Astrocyte of the spinal cord (primary cell): ENCODE results near the gene CDC73.
A peak's percentile ranks its signal among the peaks of the same experiment; 100 is the strongest.
"Not testable (repeated sequence)": the region's sequence is repeated elsewhere in the genome, so short reads cannot be mapped to it uniquely, and the experiment has no call there.

Source experiments
- DNase-seq: peaks from one replicate; pipeline ENCODE4 v3.0.0; 2011; ENCODE audit warnings: low read depth, low spot score
- H3K4me3 ChIP-seq: 2 replicates; pipeline ENCODE4 v1.5.1; 2011; ENCODE audit warnings: low read depth, mild to moderate bottlenecking, low read length, moderate library complexity
- in situ Hi-C: cut with HindIII; loops from 2 replicates; pipeline ENCODE4 v1.10.0; 2017; ENCODE audit warnings: low sequenced_read_pairs
- TF ChIP-seq, protein P1 (sequence below): IDR thresholded peaks from 2 replicates; pipeline ENCODE4 v1.5.1; 2012; ENCODE audit warnings: low read depth, mild to moderate bottlenecking, low read length, inconsistent platforms

Gene CDC73

DNA sequence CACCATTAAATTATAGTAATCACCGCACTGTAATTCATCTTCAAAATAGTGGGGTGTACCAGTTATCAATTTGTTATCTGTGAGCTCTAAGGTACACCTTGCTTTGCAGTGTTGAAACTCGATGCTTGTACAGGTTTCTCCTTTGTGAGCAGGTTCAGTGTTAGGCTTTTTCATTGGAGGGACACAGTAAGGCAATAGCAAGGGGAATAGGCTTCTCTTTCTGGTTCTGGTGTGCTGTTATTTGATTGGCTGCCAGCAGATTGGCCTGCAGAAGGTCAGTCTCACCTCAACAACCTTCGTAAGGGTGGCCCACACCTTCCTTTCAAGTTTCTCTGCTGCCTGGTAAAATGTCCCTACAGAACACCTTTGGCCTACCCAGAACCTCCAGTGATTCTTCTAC, 140.8 kb downstream of the CDC73 start:
- TF ChIP-seq, protein P1, sequence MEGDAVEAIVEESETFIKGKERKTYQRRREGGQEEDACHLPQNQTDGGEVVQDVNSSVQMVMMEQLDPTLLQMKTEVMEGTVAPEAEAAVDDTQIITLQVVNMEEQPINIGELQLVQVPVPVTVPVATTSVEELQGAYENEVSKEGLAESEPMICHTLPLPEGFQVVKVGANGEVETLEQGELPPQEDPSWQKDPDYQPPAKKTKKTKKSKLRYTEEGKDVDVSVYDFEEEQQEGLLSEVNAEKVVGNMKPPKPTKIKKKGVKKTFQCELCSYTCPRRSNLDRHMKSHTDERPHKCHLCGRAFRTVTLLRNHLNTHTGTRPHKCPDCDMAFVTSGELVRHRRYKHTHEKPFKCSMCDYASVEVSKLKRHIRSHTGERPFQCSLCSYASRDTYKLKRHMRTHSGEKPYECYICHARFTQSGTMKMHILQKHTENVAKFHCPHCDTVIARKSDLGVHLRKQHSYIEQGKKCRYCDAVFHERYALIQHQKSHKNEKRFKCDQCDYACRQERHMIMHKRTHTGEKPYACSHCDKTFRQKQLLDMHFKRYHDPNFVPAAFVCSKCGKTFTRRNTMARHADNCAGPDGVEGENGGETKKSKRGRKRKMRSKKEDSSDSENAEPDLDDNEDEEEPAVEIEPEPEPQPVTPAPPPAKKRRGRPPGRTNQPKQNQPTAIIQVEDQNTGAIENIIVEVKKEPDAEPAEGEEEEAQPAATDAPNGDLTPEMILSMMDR, result no peak
- no peak overlapping the region for H3K4me3 ChIP-seq
- in situ Hi-C loops, result no loop called here
- DNase-seq, result no peak

DNA sequence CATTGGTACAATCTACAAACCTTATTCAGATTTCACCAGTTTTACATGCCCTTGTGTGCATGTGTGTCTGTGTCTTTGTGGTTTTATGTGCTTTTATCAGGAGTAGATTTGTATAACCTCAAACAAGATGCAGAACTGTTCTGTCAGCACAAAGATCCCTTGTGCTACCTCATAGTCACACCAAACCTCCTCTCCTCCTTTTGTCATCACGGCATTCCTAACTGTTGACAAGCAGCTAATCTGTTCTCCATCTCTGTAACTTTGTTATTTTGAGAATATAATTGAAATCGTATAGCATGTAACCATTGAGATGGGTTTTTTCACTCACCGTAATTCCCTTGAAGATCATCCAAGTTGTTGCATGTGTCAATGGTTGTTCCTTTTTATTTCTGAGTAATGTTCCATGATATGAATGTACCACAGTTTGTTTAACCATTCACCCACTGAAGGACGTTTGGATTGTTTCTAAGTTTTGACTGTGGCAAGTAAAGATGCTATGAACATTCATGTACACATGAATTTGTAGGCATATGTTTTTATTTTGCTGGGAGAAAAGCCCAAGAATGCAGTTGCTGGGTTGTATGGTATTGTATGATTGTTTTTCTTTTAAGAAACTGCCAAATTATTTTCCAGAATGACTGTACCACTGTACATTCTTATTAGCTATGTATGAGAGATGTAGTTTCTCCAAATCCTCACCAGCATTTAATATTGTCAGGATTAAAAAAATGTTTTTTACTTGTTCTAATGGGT, 142.7 kb downstream of the CDC73 start:
- peak; percentile 33 for DNase-seq
- in situ Hi-C loops, result no loop called here
- TF ChIP-seq, protein P1, result no peak
- no peak overlapping the region for H3K4me3 ChIP-seq

DNA sequence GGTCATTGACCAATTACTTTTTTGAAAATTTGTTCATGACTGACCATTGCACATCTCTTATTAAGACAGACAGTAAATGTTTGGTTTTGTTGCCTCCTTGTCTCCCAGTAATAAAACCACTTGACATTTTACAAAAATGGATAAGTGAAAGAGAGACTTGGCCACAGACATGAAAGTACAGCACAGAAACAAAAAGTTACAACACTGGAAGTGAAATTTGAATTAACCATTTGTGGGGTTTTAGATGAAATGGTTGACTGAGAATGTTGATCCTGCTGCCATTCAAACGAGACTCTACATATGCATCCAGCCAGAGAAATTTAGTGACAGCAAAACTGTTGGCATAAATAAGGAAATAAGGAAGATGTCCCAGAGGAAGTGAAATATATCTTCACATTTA, 143.9 kb downstream of the CDC73 start:
- no peak overlapping the region for H3K4me3 ChIP-seq
- DNase-seq, result no peak
- TF ChIP-seq, protein P1, result no peak
- in situ Hi-C loops, result no loop called here

DNA sequence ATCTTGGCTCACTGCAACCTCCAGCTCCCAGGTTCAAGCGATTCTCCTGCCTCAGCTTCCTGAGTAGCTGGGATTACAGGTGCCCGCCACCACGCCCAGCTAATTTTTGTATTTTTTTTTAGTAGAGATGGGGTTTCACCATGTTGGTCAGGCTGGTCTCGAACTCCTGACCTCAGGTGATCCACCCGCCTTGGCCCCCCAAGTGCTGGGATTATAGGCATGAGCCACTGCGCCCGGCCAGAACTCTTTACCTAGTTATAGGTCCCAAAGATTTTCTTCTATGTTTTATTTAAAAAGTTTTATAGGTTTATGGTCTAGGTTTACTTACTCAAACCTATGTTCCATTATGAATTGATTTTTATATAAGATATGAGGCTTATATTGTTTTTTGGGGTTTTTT, 145.0 kb downstream of the CDC73 start:
- in situ Hi-C loops, DNase-seq: not testable (repeated sequence)

DNA sequence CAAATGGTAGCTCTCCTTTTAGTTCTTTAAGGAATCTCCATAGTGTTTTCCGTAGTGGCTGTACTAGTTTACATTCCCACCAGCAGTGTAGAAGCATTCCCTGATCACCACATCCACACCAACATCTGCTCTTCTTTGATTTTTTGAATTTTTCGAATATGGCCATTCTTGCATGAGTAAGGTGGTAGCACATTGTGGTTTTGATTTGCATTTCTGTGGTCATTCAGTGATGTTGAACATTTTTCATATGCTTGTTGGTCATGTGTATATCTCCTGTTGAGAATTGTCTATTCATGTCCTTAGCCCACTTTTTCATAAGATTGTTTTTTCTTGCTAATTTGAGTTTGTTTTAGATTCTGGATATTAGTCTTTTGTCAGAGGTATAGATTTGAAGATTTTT, 149.2 kb downstream of the CDC73 start:
- no peak overlapping the region for H3K4me3 ChIP-seq
- DNase-seq, result peak; percentile 85
- TF ChIP-seq, protein P1, result no peak
- in situ Hi-C loops, result no loop called here

More for the DNA sequence above, 145.0 kb downstream of the CDC73 start:
- H3K4me3 ChIP-seq, result not testable (repeated sequence)

DNA sequence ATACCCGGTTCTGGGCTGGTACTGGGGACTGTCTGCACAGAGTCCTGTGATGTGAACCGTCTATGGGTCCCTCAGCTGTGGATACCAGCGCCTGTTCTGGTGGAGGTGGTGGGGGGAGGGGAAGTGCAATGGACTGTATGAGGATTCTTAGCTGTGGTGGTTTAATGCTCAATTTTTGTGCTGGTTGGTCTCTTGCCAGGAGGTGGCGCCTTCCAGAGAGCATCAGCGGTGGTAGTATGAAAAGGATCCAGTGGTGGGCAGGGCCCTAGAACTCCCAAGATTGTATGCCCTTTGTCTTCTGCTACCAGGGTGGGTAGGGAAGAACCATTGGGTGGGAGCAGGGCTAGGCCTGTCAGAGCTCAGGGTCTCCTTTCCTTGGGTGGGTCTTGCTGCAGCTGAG, 153.9 kb downstream of the CDC73 start:
- no peak for DNase-seq
- in situ Hi-C loops, result no loop called here
- no peak overlapping the region for H3K4me3 ChIP-seq
- TF ChIP-seq, protein P1, result peak; percentile 1

DNA sequence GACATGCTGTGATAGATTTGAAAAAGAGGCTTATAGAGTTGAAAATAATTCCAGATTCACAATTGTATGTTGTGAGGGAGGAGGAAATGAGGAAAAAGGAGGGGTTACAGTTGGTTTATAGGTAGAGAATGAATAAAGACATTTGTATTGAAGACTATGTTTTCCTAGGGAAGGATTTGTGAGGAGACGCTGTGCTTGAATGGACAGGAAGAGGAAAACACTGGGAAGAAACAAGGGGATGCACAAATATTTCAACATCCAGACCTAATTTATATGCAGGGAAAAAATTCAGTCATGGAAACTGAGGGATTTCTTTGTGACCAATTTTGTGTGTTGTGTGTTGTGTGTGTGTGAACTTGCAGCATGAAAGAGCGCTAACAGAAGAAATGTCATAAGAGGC, 157.1 kb downstream of the CDC73 start:
- DNase-seq, result no peak
- TF ChIP-seq, protein P1, result no peak
- in situ Hi-C loops, result no loop called here
- H3K4me3 ChIP-seq, result no peak overlapping the region
